ENCODE data around the gene ABI1.

ABI1 gene

DNA sequence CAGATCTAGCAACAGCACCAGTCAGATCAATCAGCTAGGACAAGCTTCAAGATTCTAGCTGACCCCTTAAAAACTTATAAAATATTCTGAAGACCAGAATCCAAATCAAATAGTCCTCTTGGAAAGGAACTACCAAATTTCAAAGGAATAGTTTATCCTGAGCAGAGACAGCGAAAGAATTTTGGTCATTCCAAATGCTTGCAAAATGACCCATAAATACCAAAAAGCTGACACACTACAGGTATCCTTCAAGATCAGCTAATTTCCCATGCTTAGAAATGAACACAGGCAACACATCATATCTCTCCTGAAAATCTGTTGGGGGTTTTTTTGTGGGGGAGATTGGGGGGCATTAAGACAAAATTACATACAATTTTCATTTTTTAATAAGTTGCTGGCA, 84.5 kb downstream of the ABI1 start:
- in situ Hi-C loops (cut with HindIII; ENCODE audit: low sequenced_read_pairs) = no loop called here

DNA sequence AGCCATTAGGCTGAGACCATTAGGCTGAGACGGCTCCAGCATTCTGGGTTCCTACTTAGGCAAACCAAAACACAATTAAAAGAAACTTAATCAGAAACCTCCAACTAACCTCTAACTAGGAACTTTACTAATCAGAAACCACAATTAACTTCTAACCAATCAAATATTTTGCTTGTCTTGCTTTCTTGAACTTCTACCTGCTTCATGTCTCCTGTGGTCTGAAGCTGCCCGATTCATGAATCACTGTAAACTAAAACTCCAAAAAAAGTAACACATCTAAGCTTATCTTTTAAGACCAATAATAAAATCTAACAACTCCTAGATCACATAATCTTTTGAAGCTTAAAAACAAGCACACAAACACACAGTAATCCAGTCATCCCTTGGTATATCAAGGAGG, 87.1 kb downstream of the ABI1 start:
- in situ Hi-C loops (cut with HindIII; ENCODE audit: low sequenced_read_pairs) = no loop called here

DNA sequence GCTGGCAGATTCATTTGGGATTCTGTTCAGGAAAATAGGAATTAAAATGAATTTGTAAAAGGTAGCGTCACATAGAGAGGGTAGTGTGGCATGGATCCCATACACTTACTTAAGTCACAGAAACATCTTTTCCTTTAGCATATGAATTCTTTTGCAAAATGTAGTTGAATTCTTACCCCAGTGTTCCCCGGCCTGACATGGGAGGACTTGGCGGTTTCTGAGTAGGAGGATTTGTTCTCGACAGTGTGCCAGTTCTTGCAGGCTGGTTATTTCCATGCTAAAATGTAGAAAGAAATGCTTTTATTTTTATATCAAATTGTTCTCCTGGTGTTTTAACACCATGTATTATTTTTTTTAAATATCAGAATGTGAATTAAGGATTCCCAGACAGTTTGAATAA, 90.7 kb downstream of the ABI1 start:
- in situ Hi-C loops (cut with HindIII; ENCODE audit: low sequenced_read_pairs) = no loop called here

DNA sequence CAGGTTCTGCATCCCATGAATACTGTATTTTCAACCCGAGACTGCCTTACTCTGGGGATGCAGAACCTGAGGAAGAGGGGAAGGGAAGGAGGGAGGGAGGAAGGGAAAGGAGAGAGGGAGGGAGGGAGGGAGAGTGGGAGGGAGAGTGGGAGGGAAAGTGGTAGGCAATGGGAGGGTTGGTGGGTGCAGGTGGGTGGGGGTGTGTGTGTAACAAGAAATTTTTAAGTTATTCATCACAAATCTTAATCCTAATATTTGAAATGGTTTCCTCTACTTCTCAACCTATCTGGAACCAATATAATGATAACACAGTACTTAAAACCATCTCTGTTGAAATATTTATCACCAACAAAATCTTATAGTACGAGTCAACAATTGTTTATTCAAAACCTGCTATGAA, 95.2 kb downstream of the ABI1 start:
- in situ Hi-C loops (cut with HindIII; ENCODE audit: low sequenced_read_pairs) = no loop called here

DNA sequence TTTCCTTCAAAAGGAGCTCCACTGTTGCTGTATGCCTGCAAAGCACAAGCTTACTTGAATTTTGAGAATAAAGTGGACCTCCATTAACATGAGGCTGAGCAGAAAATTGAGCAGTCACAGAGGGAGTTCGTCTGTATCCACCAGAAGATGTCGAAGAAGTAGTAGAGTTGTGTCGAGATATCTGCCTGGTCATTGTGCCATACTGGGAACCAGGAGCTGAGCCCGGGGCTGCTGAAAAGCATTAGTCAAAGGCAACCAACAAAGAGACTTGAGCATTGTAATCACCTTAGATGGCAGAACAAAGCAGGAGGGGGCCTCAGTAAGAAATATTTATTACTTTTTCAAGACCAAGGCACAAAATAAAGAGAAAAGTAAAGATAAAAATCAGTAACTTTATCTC, 101.8 kb downstream of the ABI1 start:
- in situ Hi-C loops (cut with HindIII; ENCODE audit: low sequenced_read_pairs) = no loop called here

DNA sequence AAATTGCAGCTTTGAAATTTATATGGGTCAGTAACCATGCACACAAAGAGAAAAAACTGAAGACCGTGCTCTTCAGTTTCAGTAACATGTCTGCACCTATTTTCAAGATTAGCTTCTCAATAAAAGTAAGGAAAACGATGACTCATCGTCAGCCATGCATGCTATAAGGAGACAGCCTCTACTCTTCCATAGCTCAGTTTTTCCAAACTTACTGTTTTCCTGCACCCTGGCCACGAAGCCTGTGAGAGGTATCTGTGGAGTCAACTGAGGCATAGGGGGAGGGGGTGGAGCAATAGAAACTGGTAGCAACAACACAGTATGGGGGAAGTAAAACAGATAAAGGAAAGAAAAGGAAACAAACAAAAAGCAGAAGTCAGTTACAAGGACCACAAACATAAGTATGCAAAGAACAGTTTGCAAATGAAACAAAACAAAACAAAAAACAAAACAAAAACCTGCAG, 105.3 kb downstream of the ABI1 start:
- in situ Hi-C loops (cut with HindIII; ENCODE audit: low sequenced_read_pairs) = no loop called here

DNA sequence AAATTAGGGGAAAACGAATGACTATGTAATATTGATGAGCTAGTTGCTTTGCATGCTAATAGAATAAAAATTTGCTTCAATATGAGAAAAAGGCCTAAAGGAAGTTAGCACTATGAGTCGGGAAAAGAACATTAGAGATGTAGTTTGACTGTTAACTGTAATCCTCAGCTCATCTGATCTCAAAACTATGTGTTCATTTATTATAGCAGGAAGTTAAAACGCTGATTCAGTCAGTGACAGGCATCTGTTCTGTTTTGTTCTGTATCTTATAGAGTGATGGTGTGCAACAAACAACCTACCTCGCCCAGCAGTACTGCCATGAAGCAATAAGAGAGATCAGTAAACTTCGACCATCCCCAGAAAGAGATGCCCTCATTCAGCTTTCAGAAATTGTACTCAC, 114.7 kb downstream of the ABI1 start:
- in situ Hi-C loops (cut with HindIII; ENCODE audit: low sequenced_read_pairs) = no loop called here

DNA sequence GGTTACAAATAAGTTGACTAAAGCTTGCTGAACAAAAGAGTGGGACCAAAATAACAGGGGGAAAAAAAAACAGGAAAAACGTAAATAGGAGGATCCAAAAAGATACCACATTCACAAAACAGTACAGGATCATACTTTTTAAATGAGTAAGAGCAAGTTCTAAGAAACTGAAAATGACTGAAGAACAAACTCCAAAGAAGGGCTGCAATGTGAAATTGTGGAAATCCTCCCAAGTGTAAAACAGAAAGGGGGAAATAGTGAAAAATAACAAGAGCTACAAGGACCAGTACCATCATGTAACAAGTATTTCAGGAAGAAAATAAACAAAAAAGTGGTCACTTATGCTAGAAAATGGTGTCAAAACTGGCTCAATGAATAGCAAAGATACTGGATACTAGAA, 116.9 kb downstream of the ABI1 start:
- in situ Hi-C loops (cut with HindIII; ENCODE audit: low sequenced_read_pairs) = no loop called here

DNA sequence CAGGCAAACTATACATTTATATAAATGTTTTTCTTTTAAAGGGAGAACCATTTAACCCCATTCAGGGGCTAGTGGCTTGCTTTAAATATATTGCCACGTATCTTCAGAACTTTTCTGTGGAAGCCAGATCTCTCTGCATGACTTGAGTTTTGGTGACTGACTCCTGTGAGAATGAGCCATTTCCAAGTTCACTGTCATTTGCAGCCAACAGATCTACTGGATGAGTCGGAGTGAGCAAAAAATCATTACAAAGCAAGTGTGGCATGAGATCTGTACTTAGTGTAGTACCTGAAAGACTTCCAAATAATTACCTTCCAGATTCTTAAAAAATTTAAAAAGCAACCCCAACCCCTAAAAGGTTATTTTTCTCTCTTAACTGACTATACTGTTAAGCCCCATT, 117.7 kb downstream of the ABI1 start:
- in situ Hi-C loops (cut with HindIII; ENCODE audit: low sequenced_read_pairs) = no loop called here

DNA sequence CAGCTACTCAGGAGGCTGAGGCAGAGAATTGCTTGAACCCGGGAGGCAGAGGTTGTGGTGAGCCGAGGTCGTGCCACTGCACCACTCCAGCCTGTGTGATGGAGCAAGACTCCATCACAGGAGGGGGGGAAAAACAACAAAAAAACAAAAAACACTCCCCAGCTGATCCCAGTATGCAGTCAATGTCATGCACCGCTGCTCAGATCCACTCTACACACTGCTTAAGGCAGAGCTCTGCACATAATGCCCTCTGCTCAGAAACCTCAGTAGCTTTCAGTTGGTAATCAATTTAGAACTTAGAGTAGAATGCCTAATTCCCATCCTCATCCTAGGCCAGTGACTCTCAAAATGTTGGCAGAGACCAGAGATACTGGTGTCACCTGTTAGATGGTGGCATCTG, 119.4 kb downstream of the ABI1 start:
- in situ Hi-C loops (cut with HindIII; ENCODE audit: low sequenced_read_pairs) = no loop called here

DNA sequence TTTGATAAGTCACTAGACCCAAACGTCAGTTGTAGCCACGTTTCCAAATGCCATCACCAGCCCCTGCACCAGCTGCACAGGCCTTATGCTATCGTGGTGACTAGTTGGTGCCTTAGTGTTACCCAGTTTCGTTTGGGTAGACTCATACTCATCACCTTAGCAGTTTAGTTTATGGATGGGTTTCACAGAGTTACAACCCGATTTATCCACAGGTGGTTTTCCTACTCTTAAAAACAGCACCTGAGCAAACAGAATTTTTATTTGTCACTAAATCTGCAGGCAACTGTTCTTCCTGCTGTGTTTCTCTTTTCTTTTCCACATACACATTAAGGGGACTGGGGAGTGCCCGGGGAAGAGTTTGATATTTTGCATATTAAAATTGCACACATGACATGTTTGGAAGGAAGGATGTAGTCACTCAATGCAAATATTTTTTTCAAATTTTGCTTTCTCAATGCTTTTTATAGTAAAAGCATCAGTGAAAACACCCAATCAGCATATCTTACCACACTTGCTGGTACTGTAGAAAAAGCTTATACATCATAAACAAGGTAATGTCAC, 121.6 kb downstream of the ABI1 start:
- in situ Hi-C loops (cut with HindIII; ENCODE audit: low sequenced_read_pairs) = no loop called here

DNA sequence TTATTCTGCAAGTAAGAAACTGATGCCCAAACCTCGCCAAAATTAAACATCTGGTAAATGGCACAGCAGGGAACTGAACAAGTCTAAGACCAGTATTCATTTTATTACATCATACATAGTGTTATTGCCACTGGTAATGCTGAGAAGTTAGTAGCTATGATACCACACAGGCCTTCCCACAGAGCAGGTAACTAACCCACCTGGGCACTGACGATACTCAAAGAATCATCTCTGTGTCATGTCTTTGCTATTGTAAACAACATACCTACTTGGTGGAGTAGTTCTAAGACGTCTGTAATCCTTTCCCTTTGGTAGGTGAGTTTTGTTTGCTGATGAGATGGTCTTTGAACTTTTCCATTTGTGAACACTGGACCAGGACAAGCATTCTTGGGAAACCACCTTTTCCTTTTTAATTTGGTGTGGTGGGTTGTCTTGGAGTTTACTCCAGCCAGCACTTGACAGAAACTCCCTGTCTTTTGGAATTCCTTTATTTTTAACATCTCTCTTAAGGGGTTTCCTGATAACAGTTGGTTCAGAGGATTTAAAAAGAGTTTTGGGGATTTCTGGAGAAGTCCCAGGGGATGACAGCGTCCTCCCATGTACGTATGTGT, 122.4 kb downstream of the ABI1 start:
- in situ Hi-C loops (cut with HindIII; ENCODE audit: low sequenced_read_pairs) = no loop called here

DNA sequence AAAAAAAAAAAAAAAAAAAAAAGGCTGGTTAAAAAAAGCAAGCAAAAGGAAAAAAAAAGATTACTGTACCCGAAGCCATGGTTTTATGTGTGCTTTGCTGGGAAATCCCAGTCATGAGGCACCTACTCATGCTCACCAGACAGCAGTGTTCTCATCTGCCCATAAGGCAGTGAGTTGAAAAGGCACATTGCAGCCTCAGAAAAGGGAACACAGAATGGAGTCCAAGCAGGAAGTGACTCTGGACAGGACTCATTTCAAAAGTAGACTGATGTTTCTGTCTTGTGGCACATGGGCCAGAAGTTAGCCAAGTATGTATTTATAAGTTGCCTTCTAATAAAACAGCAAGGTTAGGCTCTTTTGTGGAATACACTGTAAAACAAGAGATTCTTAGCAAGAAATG, 123.0 kb downstream of the ABI1 start:
- in situ Hi-C loops (cut with HindIII; ENCODE audit: low sequenced_read_pairs) = no loop called here

DNA sequence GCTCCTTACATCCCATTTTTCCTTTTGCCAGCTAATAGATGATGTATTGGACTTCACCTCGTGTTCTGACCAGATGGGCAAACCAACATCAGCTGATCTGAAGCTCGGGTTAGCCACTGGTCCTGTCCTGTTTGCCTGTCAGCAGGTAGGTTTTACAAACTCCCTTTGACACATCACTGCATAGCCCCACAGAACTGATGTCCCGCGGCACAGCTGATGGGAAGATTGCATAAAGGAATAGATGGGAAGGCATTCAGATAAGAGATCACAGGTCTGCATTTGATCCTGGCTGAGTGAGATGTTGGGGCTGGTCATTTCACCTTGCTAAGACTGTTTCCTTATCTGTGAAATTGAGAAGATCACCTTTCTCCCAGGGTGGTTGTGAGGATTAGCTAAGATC, 125.3 kb downstream of the ABI1 start:
- in situ Hi-C loops (cut with HindIII; ENCODE audit: low sequenced_read_pairs) = no loop called here

DNA sequence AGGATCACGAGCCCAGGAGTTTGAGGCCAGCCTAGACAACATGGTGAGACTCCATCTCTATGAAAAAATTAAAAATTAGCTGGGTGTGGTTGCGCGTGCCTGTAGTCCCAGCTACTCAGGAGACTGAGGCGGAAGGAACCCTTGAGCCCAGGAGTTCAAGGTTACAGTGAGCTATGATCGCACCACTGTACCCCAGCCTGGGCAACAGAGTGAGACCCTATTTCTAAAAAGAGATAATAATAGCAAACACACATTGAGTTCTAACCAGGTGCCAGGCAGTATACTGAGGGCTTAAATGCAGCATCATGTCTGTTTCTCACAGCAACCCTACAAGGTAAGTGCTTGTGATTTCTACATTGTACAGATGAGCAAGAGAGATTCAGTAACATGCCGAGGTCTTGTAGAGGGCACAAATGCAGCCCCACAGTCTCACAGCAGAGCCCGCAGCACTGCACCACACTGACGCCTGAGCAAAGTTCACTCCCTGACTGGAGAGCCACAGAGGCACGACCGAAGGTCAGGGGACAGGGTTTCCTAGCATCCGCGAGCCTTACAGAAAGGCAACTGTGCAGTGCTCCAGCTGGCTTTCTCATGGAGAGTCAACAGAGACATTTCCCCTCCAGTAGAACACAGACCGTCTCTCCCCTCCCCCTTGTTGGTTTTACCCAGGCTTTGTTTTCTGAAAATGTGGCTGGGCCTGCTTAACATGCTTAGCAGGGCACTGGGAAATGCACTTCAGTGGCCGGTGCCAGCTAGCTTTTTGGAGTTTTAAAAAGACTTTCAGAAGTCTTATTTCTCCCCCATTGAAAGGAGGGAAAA, 126.8 kb downstream of the ABI1 start:
- in situ Hi-C loops (cut with HindIII; ENCODE audit: low sequenced_read_pairs) = no loop called here

DNA sequence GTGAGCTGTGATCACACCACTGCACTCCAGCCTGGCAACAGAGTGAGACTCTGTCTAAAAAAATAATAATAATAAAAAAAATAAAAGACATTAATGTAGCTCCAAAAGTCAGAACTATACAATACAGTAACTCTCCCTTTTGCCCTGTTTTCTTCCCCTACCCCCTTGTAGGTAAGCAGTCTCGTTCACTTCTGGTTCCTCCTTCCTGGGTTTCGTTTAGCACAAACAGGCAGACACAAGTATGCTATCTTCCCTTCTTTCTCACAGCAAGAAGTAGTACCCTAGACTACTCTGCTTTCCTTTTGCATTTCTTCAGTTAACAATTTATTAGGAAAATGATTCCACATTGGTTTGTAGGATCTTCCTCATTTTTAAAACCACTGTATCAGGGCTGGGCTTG, 130.2 kb downstream of the ABI1 start:
- in situ Hi-C loops (cut with HindIII; ENCODE audit: low sequenced_read_pairs) = no loop called here

DNA sequence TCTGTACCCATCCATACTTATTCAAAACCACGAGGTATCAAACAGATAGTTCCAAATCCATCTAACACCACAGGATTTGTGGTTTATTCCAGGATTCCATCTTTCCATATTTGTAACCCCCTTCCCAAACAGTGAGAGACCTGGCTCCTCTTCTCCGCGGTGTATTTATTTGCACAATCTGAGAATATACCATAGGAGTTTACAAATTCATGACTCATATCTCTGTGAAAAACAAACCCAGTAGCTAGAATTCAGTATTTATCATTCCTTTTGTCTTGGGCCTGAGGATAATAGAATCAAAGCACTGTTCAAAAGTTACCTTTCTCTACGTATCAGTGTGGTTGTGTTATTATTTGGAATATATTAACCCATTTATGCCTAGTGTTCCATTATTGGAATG, 131.4 kb downstream of the ABI1 start:
- in situ Hi-C loops (cut with HindIII; ENCODE audit: low sequenced_read_pairs) = no loop called here

DNA sequence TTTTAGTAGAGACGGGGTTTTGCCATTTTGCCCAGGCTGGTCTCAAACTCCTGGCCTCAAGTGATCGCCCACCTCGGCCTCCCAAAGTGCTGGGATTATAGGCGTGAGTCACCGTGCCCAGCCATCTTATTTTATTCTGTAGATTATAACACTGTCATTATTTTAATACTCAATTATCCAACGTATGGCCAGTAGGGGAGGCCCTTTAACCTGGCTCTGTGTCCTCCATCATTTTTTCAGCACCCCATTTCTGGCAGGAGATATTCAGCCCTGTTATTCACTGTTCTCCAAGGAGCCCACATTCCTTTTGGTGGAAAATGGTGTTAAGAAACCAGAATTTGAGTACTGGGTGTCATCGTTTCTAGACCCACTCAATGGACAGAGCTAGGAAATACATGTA, 131.8 kb downstream of the ABI1 start:
- in situ Hi-C loops (cut with HindIII; ENCODE audit: low sequenced_read_pairs) = no loop called here

DNA sequence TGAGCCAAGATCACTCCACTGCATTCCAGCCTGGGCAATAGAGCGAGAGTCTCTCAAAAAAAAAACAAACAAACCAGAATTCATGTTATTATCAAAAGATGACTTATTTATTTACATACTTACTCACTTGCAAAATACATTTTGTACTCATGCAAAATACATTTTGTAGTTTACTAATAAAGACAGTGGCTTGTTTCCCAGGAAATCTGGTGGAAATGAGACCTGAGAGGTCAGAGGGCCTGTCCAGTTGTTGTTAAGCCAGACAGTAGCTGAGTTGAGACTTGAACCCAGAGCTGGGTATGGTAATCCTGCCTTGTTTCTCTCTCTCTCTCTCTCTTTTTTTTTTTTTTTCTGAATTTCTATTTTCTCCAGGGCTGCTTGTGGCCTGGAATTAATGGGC, 133.8 kb downstream of the ABI1 start:
- in situ Hi-C loops (cut with HindIII; ENCODE audit: low sequenced_read_pairs) = no loop called here

DNA sequence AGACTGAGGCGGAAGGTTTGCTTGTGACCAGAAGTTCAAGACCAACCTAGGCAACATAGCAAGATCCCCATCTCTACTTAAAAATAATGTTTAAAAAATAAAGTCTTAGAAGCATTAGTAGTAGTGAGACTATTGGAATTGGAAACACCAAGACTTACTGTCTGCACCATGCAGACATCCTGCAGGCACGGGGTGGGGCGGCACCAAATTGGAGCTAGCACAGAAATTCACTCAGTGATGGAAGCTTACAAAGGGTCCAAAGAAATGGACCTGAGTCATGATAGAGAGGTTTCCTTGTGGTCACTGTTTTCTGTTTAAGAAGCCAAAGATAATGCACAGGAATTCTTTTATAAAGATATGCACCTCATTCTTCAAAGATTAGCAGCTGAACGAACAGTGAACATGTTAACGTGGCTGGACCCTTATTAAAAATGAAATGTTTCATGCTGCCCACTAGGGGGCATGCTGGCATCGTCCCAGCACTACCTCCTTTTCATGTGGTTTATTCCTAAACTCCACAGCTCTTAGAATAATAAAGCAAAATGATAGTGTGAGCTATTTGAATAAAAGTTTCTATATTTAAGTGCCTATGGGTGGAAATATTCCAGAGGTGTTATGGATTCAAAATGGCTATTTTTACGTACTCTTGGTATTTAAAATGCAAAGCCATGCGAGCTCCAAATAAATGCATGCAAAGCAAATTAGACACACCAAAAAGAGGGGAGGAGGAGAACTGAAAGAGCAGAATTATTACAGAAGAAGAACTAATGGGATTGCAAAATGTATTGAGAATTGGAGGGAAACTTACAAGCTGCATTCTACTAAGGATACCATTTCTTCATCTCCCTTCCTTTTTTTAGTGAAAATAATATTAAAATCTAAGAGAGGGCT, 134.7 kb downstream of the ABI1 start:
- in situ Hi-C loops (cut with HindIII; ENCODE audit: low sequenced_read_pairs) = no loop called here

DNA sequence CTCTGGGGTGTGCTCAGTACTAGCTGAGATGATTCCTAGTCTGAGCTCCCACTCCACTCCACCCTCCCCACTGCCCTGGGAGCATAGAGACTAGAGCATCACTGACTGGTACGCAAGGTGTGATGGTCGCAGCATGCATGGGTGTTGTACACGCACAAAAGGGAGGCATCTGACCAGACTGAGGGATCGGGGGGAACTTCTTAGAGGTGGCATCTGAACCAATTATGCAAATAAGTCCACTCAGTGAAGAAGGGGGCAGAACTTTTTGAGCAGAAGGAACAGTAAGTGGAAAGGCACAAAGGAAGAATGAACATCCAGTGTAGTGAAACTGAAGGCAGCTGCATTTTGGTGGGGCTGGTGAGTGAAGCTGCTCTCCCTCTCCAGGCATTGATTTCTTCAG, 137.7 kb downstream of the ABI1 start:
- in situ Hi-C loops (cut with HindIII; ENCODE audit: low sequenced_read_pairs) = no loop called here
